OCI-M2 (cell line): ENCODE measurements around the gene EBP.
A peak's percentile ranks its signal among the peaks of the same experiment; 100 is the strongest.

Source experiments
- DNase-seq: peaks from one replicate; lab custom pipeline; 2025; ENCODE audit not compliant: unreplicated experiment; lab: John Stamatoyannopoulos, UW

The EBP gene

GRCh38 chrX:48574270-48575266, 53.0 kb downstream of the EBP start, which contains the start of gene RBM3:
TSS of gene RBM3 (plus strand) at chrX:48574484. CDS start at chrX:48575181, 697 bp downstream.
- DNase-seq, result peak; percentile 34

GRCh38 chrX:48575642-48576041, 54.0 kb downstream of the EBP start:
- no peak for DNase-seq

- no peak for DNase-seq
Observed at GRCh38 chrX:48576108-48576507, 54.5 kb downstream of the EBP start.
